Epithelial cell of prostate (primary cell): ENCODE measurements around the gene CBY1.
A peak's percentile ranks its signal among the peaks of the same experiment; 100 is the strongest.
"Not testable (repeated sequence)": the region's sequence is repeated elsewhere in the genome, so short reads cannot be mapped to it uniquely, and the experiment has no call there.

Experiments used
- DNase-seq: peaks from one replicate; pipeline ENCODE4 v3.0.0-alpha.2; 2011; ENCODE audit warnings: low read depth, low spot score
- H3K27ac ChIP-seq: fragments of 450-650 bp; 2 replicates; pipeline ENCODE4 v1.5.1; 2017; ENCODE audit warnings: mild to moderate bottlenecking

CBY1 gene

GRCh38 chr22:38656256-38657044, at the start of gene CBY1, which contains the start of gene FAM227A:
TSS of gene CBY1 (plus strand) at chr22:38656638. CDS start at chr22:38668055, 11,417 bp downstream.
TSS of gene FAM227A (minus strand) at chr22:38656392. CDS start at chr22:38650168, 6,224 bp downstream.
- H3K27ac ChIP-seq, result peak within 1 kb of the TSS; percentile 73
- peak; percentile 34 for DNase-seq

- no peak overlapping the region for H3K27ac ChIP-seq
- no peak for DNase-seq
These were observed 48.8 kb upstream of the CBY1 start for GRCh38 chr22:38607680-38608079.

- DNase-seq, result no peak
- no peak overlapping the region for H3K27ac ChIP-seq
These were observed 47.3 kb upstream of the CBY1 start for GRCh38 chr22:38608992-38609750.

- no peak for DNase-seq
- H3K27ac ChIP-seq, result no peak overlapping the region
These were observed 46.2 kb upstream of the CBY1 start for GRCh38 chr22:38610234-38610633.

- no peak for DNase-seq
- no peak overlapping the region for H3K27ac ChIP-seq
These were observed 44.9 kb upstream of the CBY1 start for GRCh38 chr22:38611559-38611958.

- no peak for DNase-seq
- no peak overlapping the region for H3K27ac ChIP-seq
These were observed 44.0 kb upstream of the CBY1 start for GRCh38 chr22:38612217-38613006.

GRCh38 chr22:38613588-38613987, 42.9 kb upstream of the CBY1 start:
- no peak overlapping the region for H3K27ac ChIP-seq
- DNase-seq, result no peak

GRCh38 chr22:38614332-38615063, 41.9 kb upstream of the CBY1 start:
- DNase-seq, result no peak
- no peak overlapping the region for H3K27ac ChIP-seq

- not testable (repeated sequence) for DNase-seq, H3K27ac ChIP-seq
These were observed 41.4 kb upstream of the CBY1 start for GRCh38 chr22:38615064-38615405.

GRCh38 chr22:38618258-38618657, 38.2 kb upstream of the CBY1 start:
- DNase-seq, result no peak
- no peak overlapping the region for H3K27ac ChIP-seq

GRCh38 chr22:38618682-38619081, 37.8 kb upstream of the CBY1 start:
- no peak for DNase-seq
- H3K27ac ChIP-seq, result no peak overlapping the region

GRCh38 chr22:38623351-38623750, 33.1 kb upstream of the CBY1 start:
- no peak for DNase-seq
- H3K27ac ChIP-seq, result no peak overlapping the region

- H3K27ac ChIP-seq, result no peak overlapping the region
- DNase-seq, result no peak
These were observed 28.0 kb upstream of the CBY1 start for GRCh38 chr22:38628444-38628843.

GRCh38 chr22:38629108-38629507, 27.3 kb upstream of the CBY1 start:
- no peak overlapping the region for H3K27ac ChIP-seq
- DNase-seq, result no peak

- no peak overlapping the region for H3K27ac ChIP-seq
- DNase-seq, result no peak
These were observed 24.7 kb upstream of the CBY1 start for GRCh38 chr22:38631724-38632123.

GRCh38 chr22:38632528-38632927, 23.9 kb upstream of the CBY1 start:
- no peak for DNase-seq

GRCh38 chr22:38638216-38638615, 18.2 kb upstream of the CBY1 start:
- no peak overlapping the region for H3K27ac ChIP-seq
- no peak for DNase-seq

More at GRCh38 chr22:38632528-38632927, 23.9 kb upstream of the CBY1 start:
- H3K27ac ChIP-seq, result no peak overlapping the region

GRCh38 chr22:38638728-38639127, 17.7 kb upstream of the CBY1 start:
- no peak overlapping the region for H3K27ac ChIP-seq
- no peak for DNase-seq

- DNase-seq, result no peak
- no peak overlapping the region for H3K27ac ChIP-seq
These were observed 14.9 kb upstream of the CBY1 start for GRCh38 chr22:38641476-38642040.

GRCh38 chr22:38644245-38644644, 12.2 kb upstream of the CBY1 start:
- not testable (repeated sequence) for H3K27ac ChIP-seq, DNase-seq
